ENCODE results near the gene NCAM1.

DNA sequence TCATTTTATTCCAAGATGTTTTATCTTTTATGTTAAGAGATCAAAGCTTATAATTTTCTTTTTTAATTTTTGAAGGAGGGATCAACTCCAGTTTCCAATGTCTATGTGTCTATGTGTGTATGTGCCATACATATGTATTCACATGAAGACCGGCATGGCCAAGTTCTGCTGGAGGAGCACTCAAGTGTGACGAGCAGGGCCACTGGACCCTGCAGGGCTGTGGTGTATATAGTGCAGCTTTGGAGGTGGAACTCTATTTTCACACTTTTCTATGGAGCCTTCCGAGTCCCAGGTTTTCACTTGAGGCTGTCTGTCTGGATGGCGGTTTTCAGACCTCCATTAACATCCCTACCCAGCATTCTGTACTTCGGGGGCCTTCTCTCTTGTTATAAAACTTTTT lies 316.7 kb downstream of the NCAM1 start:
- no peak for TF ChIP-seq CTCF (conservative IDR thresholded peaks at IDR 0.05; ENCODE audit: low read depth, low read length)
- no peak for TF ChIP-seq EZH2 (IDR thresholded peaks at IDR 0.05; ENCODE audit: borderline replicate concordance, low read depth, low read length, poor library complexity, severe bottlenecking)
